KOPT-K1 (cell line): ENCODE results near the gene CYTH1.
"Not testable (repeated sequence)": the region's sequence is repeated elsewhere in the genome, so short reads cannot be mapped to it uniquely, and the experiment has no call there.

ENCODE experiments used
- H3K27ac ChIP-seq: fragments of 200-600 bp; sonication (generic); 2 replicates; pipeline ENCODE4 v1.5.1; 2016; ENCODE audit warnings: antibody characterized with exemption, mild to moderate bottlenecking, low read depth, low read length; ENCODE audit not compliant: poor library complexity, severe bottlenecking
- H3K36me3 ChIP-seq: fragments of 200-600 bp; sonication (generic); 2 replicates; pipeline ENCODE4 v1.5.1; 2017; ENCODE audit warnings: antibody characterized with exemption, mild to moderate bottlenecking, low read length, moderate library complexity; ENCODE audit not compliant: insufficient read depth
- H3K9me3 ChIP-seq: fragments of 200-600 bp; sonication (generic); 2 replicates; pipeline ENCODE4 v1.5.1; 2017; ENCODE audit warnings: antibody characterized with exemption, low read length, mild to moderate bottlenecking; ENCODE audit not compliant: insufficient read depth, poor library complexity, severe bottlenecking

The CYTH1 gene

DNA sequence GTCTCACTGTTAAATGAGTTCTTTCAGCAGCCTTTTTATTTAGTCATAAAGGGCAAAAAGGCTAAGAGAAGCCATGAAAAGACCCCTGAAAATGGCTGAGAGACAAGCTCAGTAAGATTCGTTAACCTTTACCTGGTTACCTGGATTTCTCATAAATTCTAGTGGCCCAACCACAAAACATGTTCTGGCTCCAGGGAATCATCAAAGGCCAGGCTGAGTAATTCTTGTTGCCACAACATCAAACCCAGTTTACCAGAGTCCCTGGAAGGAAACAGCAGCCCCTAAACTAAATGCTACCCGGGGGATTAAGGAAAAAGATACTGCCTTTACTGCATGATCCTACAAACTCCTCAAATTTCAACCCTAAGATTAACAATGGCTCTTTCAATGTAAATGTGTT, 15.8 kb downstream of the CYTH1 start:
- no peaks in the 10 kb centered on the region for H3K36me3 ChIP-seq
- H3K27ac ChIP-seq: no peak overlapping the region
- H3K9me3 ChIP-seq: no peaks in the 10 kb centered on the region

DNA sequence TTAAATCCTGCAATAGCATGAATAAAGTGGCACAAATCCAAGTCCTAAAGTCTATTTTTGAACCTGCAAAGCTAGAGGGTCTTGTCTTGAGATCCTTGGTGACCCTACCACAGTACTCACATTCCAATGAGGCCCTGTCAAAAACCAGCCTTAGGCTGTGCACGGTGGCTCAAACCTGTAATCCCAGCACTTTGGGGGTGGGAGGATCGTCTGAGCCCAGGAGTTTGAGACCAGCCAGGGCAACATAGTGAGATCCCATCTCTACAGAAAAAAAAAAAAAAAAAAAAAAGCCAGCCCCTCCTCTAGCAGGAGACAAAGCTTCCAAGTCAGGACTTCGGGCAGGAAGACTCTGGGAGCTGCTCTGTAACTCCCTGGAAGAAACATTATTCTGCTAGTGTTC, 16.3 kb downstream of the CYTH1 start:
- H3K36me3 ChIP-seq: no peaks in the 10 kb centered on the region
- no peak overlapping the region for H3K27ac ChIP-seq

DNA sequence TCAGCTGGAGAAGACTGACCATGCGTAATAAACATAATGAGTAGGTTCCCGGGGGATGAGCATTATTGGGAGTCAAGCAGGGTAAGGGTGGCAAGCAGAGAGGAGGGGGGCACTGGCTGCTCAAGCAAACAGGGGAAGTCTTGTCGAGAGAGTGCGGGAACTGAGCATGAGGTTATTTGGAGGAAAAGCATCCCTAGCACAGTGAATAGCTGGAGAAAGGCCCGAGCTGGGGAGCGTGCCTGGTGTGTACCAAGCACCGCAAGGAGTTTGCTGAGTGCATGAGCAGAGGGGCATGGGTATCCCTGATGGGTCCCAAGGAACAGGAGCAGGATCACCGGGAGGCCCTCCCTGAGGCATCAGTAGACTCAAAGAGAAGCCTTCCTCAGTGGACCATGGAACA, 17.2 kb downstream of the CYTH1 start:
- Histone ChIP-seq H3K27ac (no peak overlapping the region), H3K36me3 (no peaks in the 10 kb centered on the region), H3K9me3 (no peaks in the 10 kb centered on the region)

More for the DNA sequence above, 16.3 kb downstream of the CYTH1 start:
- no peaks in the 10 kb centered on the region for H3K9me3 ChIP-seq

DNA sequence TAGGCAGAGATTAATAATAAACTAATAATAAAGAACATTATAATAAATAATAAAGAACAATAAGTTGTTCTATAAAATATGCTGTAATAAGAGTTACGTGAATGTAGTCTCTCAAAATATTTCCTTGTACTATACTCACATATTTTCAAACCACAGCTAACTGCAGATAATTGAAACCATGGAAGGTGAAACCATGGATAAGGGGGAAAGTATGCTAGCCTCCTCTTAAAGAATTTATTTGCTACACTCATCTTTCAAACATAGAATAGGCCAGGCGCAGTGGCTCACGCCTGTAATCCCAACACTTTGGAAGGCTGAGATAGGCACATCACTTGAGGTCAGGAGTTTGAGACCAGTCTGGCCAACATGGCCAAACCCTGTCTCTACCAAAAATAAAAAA, 18.5 kb downstream of the CYTH1 start:
- Histone ChIP-seq H3K36me3 (no peaks in the 10 kb centered on the region), H3K27ac (no peak overlapping the region), H3K9me3 (no peaks in the 10 kb centered on the region)

DNA sequence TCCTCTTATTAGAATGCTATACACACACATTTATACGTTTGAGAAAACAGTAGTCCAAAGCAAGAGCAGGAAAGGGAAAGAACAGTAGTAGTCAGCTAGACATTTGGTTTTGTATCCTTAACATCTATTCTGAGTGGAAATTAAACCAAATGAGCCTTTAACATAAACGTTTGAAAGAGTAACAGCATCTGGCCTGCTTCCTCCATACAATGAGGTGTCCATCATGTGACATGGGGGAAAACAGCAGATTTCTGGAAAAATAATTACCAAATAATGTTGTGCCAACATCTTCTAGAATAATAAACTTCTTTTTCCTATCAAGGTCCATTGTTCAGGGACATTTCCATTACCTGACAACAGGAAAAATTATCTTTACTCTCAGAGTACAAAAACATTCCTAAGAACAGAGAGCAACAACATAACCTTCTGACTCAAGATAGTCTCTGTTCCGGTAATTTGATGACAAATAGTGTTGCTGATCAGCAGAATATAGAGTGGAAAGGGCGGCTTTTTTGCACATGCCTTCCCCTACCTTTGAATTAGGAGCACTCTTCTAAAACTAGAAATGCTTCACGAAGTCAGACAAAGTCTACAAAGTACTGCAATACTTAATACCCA, 20.2 kb downstream of the CYTH1 start:
- no peaks in the 10 kb centered on the region for H3K36me3 ChIP-seq
- no peaks in the 10 kb centered on the region for H3K9me3 ChIP-seq
- no peak overlapping the region for H3K27ac ChIP-seq

DNA sequence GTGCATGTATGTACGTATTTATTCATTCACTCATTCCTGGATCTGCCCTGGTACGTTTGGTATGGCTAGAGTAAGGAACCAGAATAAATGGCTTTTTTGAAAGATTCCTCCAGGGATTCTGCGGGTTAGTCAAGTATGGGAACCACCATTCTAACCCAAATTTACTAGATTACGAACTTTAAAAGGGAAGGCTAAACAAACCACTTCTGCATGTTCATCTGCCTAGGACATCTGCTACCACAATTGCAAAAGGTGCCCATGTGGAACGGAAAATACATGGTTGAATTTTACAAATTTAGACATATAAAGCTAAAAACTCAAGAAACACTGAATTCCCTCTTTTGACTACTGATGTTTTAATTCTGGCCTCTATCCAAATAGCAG, 22.1 kb downstream of the CYTH1 start:
- H3K27ac ChIP-seq: peak overlapping the region; percentile 55
- no peaks in the 10 kb centered on the region for H3K36me3 ChIP-seq
- H3K9me3 ChIP-seq: no peaks in the 10 kb centered on the region

DNA sequence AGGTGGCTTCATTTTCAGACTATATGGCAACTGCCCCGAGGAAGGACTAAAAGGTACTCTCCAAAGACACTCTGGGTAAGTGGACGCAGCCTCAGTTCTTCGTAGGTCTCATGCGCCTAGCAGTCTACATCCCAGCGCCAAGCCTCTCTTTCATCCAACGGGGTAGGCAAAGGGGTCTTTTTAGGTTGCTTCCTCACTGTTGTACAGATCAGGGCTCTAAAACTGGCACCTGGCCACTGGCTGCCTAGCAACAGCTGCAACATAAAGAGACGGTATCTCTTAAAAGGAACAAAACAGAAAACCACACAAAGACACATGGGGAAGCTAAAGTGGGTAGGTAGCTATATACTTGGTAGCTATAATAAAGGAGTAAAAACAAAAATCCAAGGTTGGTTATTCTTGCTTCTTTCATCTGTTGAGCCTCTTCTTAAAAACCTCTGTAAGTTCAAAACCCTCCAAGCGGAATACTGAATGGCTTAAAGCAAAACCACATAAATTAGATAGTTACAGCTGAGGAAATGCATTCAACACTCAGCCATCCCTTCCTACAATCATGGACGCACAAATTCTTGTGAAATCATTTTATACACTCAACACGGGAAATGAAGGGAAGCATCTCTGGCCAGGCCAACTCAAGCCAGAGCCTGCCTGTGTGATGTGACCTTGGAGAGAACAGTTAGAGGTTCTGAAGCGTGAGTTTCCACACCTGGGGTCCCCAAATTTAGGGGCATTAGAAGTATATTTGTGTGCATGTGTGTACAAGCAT, 22.7 kb downstream of the CYTH1 start:
- Histone ChIP-seq H3K9me3 (no peaks in the 10 kb centered on the region), H3K36me3 (no peaks in the 10 kb centered on the region), H3K27ac (peak overlapping the region; percentile 55)

DNA sequence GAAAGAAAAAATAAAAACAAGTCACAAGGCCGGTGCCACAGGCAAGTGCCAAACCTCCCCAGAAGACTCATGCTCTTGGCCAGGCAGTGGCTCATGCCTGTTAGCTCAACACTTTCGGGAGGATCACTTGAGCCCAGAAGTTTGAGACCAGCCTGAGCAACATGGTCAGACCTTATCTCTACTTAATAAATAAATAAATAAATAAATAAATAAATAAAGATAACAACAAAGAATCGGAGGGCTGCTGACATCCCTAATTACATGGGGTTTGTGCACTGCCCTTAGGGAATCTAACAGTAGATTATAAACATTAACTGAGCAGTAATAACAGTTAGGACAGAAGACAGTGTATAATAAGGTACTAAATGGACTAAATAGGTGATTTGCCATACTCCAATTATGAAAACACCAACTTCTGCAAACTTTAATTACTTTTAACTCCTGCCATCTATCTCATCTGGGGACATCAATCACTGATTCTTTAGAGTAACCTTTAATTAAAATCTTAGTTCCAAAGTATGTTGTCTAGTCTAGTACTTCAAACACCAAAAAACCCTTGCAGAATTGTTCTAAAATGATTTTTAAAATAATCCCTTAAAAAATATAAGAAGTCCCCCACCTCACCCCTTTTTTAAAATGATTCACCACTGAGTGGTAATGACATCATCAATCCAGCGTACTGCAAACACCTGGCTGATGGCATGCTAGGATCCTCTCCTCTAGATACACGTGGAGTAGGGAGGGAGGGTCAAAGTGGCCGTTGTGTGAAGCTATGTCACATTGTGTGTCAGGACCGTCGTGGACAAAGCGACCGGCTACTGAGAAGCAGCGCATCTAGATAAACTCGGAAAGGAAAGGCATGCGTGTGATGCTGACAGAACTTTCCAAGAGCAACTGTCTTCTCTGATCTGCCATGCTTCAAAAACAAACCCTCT, 28.5 kb downstream of the CYTH1 start:
- no peaks in the 10 kb centered on the region for H3K9me3 ChIP-seq
- no peak overlapping the region for H3K27ac ChIP-seq
- no peaks in the 10 kb centered on the region for H3K36me3 ChIP-seq

DNA sequence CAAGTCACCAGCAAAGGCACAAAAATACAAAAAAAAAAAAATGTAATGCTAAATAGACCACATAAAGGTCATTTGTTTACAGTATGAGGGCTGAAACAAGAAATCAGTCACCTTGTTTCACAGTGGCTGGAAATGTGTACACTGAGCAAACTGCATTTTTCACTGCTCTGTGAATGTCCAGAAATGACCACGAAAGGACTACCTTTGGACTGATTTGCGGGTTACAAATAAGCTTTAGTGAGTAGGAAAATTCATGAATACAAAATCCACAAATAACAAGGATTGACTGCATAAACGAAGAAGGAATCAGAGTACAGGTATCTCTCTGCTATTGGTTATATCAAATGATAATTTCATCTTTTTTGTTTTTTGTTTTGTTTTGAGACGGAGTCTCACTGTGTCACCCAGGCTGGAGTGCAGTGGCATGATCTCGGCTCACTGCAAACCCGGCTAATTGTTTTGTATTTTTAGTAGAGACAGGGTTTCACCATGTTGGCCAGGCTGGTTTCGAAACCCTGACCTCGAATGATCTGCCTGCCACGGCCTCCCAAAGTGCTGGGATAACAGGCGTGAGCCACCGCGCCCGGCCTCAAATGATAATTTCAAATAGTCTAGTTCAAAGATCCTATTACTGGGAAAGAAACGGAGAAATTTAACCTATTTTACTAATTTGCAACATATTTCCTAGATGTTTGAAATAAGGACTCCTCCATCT, 30.5 kb downstream of the CYTH1 start:
- H3K36me3 ChIP-seq: no peaks in the 10 kb centered on the region
- H3K9me3 ChIP-seq: no peaks in the 10 kb centered on the region
- no peak overlapping the region for H3K27ac ChIP-seq

DNA sequence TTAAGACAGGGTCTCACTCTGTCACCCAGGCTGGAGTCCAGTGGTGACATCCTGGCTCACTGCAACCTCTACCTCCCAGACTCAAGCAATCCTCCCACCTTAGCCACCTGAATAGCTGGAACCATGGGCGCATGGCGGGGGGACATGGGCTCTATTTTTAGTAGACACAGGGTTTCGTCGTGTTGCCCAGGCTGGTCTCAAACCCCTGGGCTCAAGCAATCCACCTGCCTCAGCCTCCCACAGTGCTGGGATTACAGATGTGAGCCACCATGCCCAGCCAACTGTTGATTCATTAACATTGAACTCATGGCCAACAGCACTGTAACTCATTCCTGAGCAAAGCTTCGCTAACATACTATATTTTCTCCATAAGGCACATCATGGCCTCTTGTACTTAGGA, 31.1 kb downstream of the CYTH1 start:
- H3K36me3 ChIP-seq, H3K9me3 ChIP-seq, H3K27ac ChIP-seq: not testable (repeated sequence)

DNA sequence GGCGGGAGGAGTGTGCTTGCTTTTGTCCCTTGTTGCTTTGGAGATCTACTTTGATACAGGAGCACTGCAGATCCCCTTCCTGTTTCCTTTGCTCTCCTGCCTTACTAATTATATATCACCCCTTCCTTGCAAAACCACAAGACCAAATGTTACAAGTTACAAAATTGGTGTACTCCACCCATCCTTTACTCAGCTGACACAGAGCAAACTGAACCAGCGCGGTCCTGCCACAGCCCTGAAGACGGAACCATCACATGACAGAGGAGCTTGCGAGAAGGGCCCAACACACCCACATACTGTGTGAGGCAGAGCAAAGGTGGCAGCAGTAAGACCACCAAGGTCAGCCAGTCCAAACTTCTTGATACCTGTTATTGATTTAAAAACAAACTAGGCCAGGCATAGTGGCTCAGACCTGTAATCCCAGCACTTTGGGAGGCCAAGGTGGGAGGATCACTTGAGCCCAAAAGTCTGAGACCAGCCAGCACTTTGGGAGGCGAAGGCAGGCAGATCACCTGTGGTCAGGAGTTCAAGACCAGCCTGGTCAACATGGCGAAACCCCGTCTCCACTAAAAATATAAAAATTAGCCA, 33.2 kb downstream of the CYTH1 start:
- no peaks in the 10 kb centered on the region for H3K36me3 ChIP-seq
- H3K27ac ChIP-seq: peak overlapping the region; percentile 69
- no peaks in the 10 kb centered on the region for H3K9me3 ChIP-seq

DNA sequence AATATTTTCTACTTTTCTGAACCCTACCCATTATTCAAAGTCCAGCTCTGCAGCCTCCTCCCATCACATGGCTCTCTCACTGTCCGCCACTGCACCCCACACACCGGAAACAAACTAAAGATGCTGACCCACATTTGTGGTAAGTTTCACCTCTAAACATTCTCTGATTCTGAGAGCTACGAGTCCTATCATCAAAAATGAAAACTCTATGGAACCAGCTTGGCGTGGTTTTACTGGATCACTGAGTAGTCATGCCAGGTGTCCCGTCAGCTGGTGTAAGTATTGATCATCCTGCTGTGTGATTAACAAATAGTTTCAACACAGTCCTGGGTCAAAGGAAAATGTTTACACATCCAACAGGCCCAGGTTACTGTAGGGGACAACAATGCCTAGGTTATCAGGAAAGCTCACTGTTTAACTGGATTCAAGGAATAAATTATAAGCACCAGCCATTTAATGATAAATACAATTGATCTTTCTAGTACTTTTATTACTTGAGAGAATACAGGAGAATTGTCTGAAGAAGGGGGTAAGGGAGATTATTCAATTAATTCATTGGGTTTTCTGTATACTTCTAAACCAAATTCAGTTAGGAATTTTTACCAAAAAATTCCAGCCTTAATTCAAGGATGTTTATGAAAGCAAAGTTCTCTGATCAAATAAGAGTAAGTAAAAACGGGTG, 33.9 kb downstream of the CYTH1 start:
- H3K27ac ChIP-seq: peak overlapping the region; percentile 69

DNA sequence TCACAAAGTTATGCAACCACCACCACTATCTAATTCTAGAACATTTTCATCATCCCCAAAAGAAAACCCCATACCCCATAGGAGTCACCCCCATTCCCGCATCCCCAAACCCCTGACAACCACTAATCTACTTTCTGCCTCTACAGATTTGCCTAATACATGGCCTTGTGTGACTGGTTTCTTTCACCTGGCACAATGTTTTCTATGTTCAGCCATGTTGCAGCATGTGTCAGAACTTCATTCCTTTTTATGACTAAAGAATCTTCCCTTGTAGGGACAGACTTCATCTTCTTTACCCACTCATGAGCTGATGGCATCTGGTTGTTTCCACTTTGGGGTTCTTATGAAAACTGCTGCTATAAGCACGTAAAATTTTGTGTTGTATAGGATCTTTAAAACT, 34.6 kb downstream of the CYTH1 start:
- Histone ChIP-seq H3K9me3 (no peaks in the 10 kb centered on the region), H3K36me3 (no peaks in the 10 kb centered on the region), H3K27ac (peak overlapping the region; percentile 69)

More for the DNA sequence above, 33.9 kb downstream of the CYTH1 start:
- Histone ChIP-seq H3K9me3 (no peaks in the 10 kb centered on the region), H3K36me3 (no peaks in the 10 kb centered on the region)

DNA sequence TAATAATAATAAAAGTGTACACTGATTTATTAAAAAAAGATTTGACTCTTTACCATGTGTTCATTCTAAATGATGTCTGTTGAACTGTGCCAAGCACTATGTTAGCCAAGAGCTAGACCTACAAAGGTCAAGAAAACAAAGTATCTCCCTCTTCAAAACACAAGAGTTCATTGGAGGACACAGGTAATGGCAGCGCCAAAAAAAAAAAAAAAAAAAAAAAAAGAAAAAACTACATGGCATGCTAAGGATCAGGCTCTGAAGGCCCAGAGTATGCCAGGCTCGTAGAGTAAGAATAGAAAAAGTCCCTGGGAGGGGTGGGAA, 35.2 kb downstream of the CYTH1 start:
- Histone ChIP-seq H3K9me3 (no peaks in the 10 kb centered on the region), H3K36me3 (no peaks in the 10 kb centered on the region), H3K27ac (peak overlapping the region; percentile 69)
